Astrocyte (in vitro differentiated cells and primary cell): ENCODE results near the gene MVD.

ENCODE experiments used
- CTCF ChIP-seq: IDR thresholded peaks from 2 replicates; pipeline ENCODE4 v1.5.1; 2011; ENCODE audit warnings: low read depth, mild to moderate bottlenecking, inconsistent platforms, low read length, moderate library complexity; ENCODE audit not compliant: insufficient read depth
- EZH2 ChIP-seq: IDR thresholded peaks from 2 replicates; pipeline ENCODE4 v1.6.1; 2012; ENCODE audit warnings: mild to moderate bottlenecking, low read length, inconsistent platforms; ENCODE audit not compliant: insufficient read depth

DNA sequence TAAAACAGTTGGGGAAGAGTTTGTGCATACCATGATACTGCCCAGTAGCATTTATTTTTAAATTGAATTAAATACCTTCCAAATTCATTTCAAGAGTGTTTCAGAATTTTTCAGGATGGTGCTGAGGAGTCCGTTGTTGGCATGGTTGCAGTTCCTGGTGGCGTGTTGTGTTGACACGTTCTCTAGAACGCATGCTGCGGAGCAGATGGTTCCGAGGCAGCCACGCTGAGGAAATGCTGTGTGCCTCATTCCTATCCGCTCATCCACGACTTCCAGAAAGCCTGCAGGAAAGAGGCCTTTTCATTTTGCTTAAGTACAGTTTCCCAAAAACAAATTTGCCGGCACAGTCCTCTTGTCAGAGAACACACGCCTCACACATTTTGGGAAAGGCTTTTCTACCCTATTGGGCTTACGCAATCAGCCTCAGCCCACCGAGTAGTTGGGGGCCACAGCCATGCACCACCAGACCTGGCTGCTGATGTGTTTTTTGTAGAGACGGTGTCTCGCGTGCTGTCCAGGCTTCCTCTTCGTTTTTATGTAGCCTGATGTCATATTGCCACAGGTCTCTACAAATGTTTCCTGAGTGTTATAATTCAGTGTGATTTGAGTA lies 56.6 kb downstream of the MVD start:
- no peak for TF ChIP-seq EZH2
- no peak for TF ChIP-seq CTCF
